ENCODE measurements around the gene CACNA2D1.

The CACNA2D1 gene

GRCh38 chr7:82234457-82235049 lies 209.0 kb downstream of the CACNA2D1 start:
- no peak for DNase-seq (ENCODE audit: low read depth in 2 of 2, low spot score in 1 of 2)

- DNase-seq (ENCODE audit: low read depth in 2 of 2, low spot score in 1 of 2) = no peak
These were observed 212.6 kb downstream of the CACNA2D1 start for GRCh38 chr7:82230811-82231581.

- DNase-seq (ENCODE audit: low read depth in 2 of 2, low spot score in 1 of 2) = no peak
These were observed 214.4 kb downstream of the CACNA2D1 start for GRCh38 chr7:82229164-82229563.

- no peak for DNase-seq (ENCODE audit: low read depth in 2 of 2, low spot score in 1 of 2)
These were observed 217.4 kb downstream of the CACNA2D1 start for GRCh38 chr7:82226191-82226590.

DNA sequence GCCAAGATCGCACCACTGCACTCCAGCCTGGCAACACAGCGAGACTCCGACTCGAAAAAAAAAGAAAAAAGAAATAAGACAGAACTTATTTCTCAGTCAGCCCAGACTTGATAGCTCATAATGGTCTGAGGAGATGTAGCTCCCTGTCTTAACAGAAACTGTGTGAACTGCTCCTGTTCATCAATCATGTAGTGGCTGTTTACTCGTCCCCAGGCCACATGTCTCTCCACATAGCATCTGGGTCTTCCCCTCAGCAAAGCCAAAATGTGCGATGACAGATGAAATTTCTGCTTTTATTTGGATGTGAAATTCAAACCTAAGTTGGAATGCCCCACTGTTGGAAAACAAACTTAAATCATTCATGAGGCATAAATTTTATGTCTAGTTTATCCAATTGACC lies 219.0 kb downstream of the CACNA2D1 start:
- DNase-seq (ENCODE audit: low read depth in 2 of 2, low spot score in 1 of 2) = no peak

GRCh38 chr7:82223580-82223979 lies 220.0 kb downstream of the CACNA2D1 start:
- no peak for DNase-seq (ENCODE audit: low read depth in 2 of 2, low spot score in 1 of 2)

DNA sequence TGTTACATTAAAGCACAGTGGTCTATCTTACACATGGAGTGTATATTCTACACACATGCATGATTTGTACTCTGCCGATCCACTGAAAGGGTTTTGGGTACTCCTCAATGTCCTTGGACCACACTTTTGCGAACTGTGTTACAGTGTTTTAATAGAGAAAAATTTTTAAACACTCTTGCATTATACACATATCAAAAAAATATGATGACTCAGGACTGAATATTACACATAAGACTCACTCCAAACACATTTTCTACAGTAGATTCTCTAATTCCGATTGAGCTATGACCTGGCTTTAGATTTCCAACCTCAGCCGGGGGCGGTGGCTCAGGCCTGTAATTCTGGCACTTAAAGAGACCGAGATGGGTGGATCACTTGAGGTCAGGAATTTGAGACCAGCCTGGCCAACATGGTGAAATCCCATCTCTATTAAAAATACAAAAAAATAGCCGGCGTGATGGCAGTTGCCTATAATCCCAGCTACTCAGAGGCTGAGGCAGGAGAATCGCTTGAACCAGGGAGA lies 222.4 kb downstream of the CACNA2D1 start:
- DNase-seq (ENCODE audit: low read depth in 2 of 2, low spot score in 1 of 2) = no peak

GRCh38 chr7:82212466-82212865 lies 231.1 kb downstream of the CACNA2D1 start:
- DNase-seq (ENCODE audit: low read depth in 2 of 2, low spot score in 1 of 2) = no peak

DNA sequence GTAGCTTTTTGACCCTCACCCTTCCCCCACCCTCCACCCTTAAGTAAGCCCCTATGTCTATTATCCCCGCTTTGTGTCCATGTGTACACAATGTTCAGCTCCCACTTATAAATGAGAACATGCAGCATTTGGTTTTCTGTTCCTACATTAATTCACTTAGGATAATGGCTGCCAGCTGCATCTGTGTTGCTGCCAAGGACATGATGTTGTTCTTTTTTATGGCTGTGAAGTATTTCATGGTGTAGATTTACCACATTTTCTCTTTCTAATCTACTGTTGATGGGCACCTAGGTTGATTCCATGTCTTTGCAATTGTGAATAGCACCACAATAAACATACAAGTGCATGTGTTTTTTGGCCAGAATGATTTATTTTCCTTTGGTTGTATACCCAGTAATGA lies 232.2 kb downstream of the CACNA2D1 start:
- DNase-seq (ENCODE audit: low read depth in 2 of 2, low spot score in 1 of 2) = no peak

- no peak for DNase-seq (ENCODE audit: low read depth in 2 of 2, low spot score in 1 of 2)
These were observed 233.0 kb downstream of the CACNA2D1 start for GRCh38 chr7:82210416-82211184.

DNA sequence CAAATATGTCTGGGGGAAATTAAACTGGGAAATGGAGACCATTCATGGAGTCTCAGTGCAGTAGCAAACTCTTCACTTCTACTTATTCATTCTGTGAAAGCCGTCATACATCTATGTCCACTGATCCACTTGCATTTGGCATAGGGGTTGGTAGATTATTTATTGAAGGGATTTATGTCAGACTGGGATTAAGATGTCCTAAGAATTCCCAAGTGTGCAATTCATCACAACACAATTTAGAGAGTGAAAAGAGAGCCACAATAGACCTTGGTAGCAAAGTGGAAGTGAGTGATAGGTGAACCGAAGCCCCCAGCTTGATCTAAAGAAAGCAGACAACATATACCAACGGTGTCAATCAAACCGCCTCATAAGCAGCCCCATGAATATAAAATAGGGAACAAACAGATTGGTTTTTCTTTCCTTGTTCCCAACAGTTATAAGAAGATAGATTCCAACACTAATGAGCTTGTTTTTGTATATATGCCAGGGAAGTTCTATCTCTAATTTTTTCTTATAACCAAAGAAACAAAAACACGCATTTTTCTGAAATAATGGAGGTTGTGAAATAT lies 234.3 kb downstream of the CACNA2D1 start:
- DNase-seq (ENCODE audit: low read depth in 2 of 2, low spot score in 1 of 2) = no peak

DNA sequence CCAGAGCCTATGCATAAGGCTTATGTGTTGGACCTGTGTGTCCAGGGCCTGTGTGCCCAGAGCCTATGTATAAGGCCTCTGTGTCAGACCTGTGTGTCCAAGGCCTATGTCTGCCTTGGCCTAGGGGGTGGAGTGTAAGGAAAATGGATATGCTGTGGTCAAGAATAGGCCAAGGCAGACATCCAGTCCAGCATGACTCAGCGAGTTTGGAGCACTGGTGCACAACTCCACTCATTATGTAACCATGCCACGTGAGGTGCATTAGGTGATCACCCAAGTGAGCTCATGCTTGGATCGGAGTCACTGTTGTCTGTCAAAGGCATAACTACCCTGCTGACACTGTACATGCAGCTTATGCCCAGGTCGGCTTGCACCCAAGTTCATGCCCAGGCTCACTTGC lies 238.9 kb downstream of the CACNA2D1 start:
- no peak for DNase-seq (ENCODE audit: low read depth in 2 of 2, low spot score in 1 of 2)

- DNase-seq (ENCODE audit: low read depth in 2 of 2, low spot score in 1 of 2) = no peak
These were observed 240.6 kb downstream of the CACNA2D1 start for GRCh38 chr7:82202965-82203364.

DNA sequence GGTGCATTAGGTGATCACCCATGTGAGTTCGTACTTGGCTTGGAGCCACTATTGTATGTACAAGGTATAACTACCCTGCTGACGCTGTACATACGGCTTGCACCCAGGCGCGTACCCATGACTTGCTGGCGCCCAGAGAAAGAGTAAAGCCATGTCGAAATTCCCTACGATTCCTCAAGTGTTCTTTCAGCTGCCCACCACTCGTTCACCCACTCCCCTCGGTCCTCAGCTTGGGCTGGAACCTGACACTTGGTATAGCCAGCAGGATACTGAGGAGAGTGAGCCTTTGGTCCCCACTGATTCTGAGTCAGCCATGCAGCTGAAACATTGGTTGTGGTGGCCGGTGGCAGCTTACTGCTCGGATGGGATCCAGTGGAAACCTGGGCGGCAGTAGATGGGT lies 241.5 kb downstream of the CACNA2D1 start:
- DNase-seq (ENCODE audit: low read depth in 2 of 2, low spot score in 1 of 2) = no peak

DNA sequence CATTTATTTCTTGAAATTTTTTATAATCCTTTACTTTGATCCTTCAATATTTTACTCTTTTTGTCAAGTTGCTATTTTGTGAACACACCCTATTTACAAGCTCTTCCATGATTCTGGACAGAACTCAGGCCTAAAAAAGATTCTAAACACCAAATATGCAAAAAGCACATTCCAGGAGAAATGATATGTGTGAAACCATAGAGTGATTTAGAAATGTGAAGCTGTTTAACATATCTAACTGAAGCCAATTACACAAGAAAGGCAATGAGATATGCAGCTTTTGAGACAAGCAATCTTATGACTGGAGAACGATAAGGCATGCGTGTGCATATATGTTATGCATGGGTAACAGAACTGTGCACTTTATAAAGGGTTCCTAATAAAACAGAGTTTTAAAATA lies 243.0 kb downstream of the CACNA2D1 start:
- DNase-seq (ENCODE audit: low read depth in 2 of 2, low spot score in 1 of 2) = no peak

- no peak for DNase-seq (ENCODE audit: low read depth in 2 of 2, low spot score in 1 of 2)
These were observed 249.4 kb downstream of the CACNA2D1 start for GRCh38 chr7:82194016-82194643.

DNA sequence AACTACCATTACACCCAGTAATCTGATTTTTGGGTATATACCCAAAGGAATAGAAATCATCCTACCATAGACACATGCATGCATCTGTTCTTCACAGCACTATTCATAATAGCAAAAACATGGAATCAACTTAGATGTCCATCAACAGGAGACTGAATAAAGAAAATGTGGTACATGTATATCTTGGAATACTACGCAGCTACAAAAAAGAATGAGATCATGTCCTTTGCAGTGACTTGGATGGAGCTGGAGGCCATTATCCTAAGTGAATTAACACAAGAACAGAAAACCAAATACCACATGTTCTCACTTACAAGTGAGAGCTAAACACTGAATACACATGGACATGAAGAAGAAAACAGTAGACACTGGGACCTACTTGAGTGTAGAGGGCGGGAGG lies 254.9 kb downstream of the CACNA2D1 start:
- DNase-seq (ENCODE audit: low read depth in 2 of 2, low spot score in 1 of 2) = no peak

GRCh38 chr7:82185443-82185842 lies 258.1 kb downstream of the CACNA2D1 start:
- no peak for DNase-seq (ENCODE audit: low read depth in 2 of 2, low spot score in 1 of 2)

- DNase-seq (ENCODE audit: low read depth in 2 of 2, low spot score in 1 of 2) = no peak
These were observed 259.9 kb downstream of the CACNA2D1 start for GRCh38 chr7:82183634-82184033.

DNA sequence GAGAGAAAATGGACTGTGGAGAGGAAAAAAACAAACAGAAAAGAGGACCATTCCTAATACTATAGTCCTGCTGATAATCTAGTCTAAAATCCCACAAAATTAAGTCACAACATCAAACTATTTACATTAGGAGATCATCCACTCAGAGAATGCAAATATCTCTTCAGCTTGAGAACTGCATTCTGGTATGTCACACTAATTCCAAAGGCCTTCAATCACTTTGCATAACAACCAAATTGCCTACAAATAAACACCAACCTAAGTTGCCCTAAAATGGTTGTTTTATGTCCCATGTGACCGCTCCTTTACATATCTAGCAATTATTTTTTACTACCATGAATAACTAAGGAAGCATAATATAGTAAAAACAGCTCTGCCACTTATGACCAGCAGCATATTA lies 264.3 kb downstream of the CACNA2D1 start:
- DNase-seq (ENCODE audit: low read depth in 2 of 2, low spot score in 1 of 2) = no peak

- DNase-seq (ENCODE audit: low read depth in 2 of 2, low spot score in 1 of 2) = no peak
These were observed 268.3 kb downstream of the CACNA2D1 start for GRCh38 chr7:82175319-82175718.

Data from stimulated activated CD8-positive, alpha-beta memory T cell treated with anti-CD3 and anti-CD28 coated beads, Interleukin-4, amount 100 ng/mL, for 4 hours (primary cell).